IPS-15b (cell line): Measurements from ENCODE around the gene NRDE2.

ENCODE experiments used
- H3K27me3 ChIP-seq: one replicate; pipeline ENCODE4 v1.6.1; 2013; ENCODE audit warnings: low read length; ENCODE audit not compliant: control insufficient read depth, insufficient read depth
- H3K36me3 ChIP-seq: one replicate; pipeline ENCODE4 v1.6.1; 2013; ENCODE audit warnings: low read length; ENCODE audit not compliant: control insufficient read depth, insufficient read depth
- H3K4me1 ChIP-seq: one replicate; pipeline ENCODE4 v1.6.1; 2013; ENCODE audit warnings: mild to moderate bottlenecking, low read length; ENCODE audit not compliant: control insufficient read depth, insufficient read depth
- H3K4me3 ChIP-seq: one replicate; pipeline ENCODE4 v1.5.1; 2013; ENCODE audit warnings: low read depth, low read length
- H3K9ac ChIP-seq: one replicate; pipeline ENCODE4 v1.6.1; 2013; ENCODE audit warnings: low read depth, mild to moderate bottlenecking, low read length
- H3K9me3 ChIP-seq: one replicate; pipeline ENCODE4 v1.6.1; 2013; ENCODE audit warnings: mild to moderate bottlenecking, low read length; ENCODE audit not compliant: control insufficient read depth, insufficient read depth

NRDE2 gene

GRCh38 chr14:90276646-90277367 is 54.9 kb downstream of the NRDE2 start:
- peak overlapping the region; percentile 60 for H3K9ac ChIP-seq
- no peak overlapping the region for H3K4me3 ChIP-seq
- H3K27me3 ChIP-seq = no peaks in the 10 kb centered on the region
- H3K36me3 ChIP-seq = peaks cover 18% of the 10 kb centered on the region
- H3K9me3 ChIP-seq = no peaks in the 10 kb centered on the region
- no peaks in the 10 kb centered on the region for H3K4me1 ChIP-seq

DNA sequence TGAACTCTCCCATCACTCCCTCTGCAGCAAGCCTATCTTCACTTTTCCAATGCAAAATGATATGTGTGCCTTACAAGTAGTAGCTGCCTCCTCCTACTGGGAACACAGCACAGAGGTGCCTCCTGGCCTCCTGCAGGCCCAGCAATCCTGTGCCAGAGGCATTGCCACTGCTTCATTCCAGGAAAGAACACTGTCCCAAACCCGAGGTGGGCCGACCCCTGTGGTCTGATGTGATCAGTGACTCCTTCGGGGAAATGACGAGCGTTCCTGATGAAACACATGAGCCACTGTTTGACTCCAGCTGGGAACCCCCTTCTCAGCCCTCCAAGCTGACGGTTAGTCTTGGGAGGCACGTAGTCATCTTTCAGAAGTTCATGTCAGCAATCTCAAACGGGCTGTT is 55.9 kb downstream of the NRDE2 start:
- H3K9ac ChIP-seq = no peak overlapping the region
- no peaks in the 10 kb centered on the region for H3K27me3 ChIP-seq
- no peak overlapping the region for H3K4me3 ChIP-seq
- no peaks in the 10 kb centered on the region for H3K9me3 ChIP-seq
- no peaks in the 10 kb centered on the region for H3K4me1 ChIP-seq
- peaks cover 18% of the 10 kb centered on the region for H3K36me3 ChIP-seq

DNA sequence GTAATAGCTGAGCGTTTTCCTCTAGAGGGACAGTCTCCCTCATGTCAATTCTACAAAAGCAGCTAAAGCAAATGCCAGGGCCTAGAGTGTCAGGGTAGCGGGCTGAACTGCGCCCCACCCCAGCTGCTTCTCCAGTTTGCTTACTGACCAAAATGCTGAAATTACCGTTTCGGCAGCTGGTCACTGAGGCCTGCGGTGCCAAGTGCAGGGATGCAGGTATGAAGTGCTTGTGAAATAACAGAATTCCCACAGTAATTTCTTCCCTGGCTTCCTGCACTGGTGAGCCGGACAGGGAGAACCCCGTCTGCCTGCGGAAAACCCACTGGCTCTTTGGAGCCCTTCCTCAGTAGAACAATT is 56.3 kb downstream of the NRDE2 start:
- peaks cover 18% of the 10 kb centered on the region for H3K36me3 ChIP-seq
- no peaks in the 10 kb centered on the region for H3K27me3 ChIP-seq
- H3K4me3 ChIP-seq = no peak overlapping the region
- H3K4me1 ChIP-seq = no peaks in the 10 kb centered on the region
- H3K9ac ChIP-seq = no peak overlapping the region
- H3K9me3 ChIP-seq = no peaks in the 10 kb centered on the region

DNA sequence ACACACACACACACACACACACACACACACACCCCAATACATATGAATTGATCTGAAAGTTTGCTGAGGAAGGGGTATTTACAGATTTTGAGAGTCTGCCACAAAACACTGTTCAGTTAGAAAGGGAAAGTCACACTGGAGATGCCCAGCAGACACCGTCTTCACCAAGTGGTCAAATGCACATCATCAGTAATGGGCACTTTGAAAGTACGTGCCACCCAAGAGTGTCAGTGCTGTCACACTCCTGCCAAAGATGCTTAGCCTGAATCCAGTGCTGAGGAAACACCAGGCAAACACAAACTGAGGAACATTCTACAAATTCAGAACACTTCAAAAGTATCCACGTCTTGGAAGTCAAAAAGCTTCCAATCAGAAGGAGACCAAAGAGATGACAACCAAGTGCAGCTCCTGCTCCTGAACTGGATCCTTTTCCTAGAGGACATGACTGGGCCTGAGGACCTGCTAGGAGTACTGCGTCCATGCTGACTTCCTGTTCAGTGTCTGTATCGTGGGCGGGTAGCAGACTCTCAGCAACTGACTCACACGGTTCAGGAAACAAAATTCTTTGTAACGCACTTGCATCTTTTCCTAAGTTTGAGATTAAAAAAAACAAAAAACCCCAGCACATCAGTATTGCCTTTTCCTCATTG is 56.8 kb downstream of the NRDE2 start:
- H3K9ac ChIP-seq = no peak overlapping the region
- H3K4me3 ChIP-seq = no peak overlapping the region
- H3K36me3 ChIP-seq = peaks cover 18% of the 10 kb centered on the region
- no peaks in the 10 kb centered on the region for H3K4me1 ChIP-seq
- H3K9me3 ChIP-seq = no peaks in the 10 kb centered on the region
- no peaks in the 10 kb centered on the region for H3K27me3 ChIP-seq

DNA sequence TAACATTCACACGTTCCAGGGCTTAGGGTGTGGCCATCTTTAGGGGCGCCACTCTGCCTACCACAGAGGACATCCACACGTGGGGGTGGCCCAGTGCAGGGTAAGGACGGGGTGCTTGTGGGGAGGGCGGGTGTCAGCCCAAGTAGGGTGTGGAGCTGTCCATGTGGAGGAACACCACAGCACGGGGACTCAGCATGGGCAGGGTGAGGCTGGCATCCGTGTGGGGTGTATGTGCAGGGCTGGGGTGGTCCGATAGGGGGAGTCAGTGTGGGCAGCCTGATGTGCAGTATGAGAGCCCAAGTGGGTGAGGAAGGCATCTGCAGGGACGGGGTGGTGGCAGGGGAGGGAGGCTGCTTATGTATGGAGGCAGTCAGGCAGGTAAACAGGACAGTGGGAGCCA is 57.7 kb downstream of the NRDE2 start:
- Histone ChIP-seq H3K27me3 (no peaks in the 10 kb centered on the region), H3K4me1 (no peaks in the 10 kb centered on the region), H3K9me3 (no peaks in the 10 kb centered on the region), H3K4me3 (no peak overlapping the region), H3K9ac (no peak overlapping the region), H3K36me3 (peaks cover 14% of the 10 kb centered on the region)

GRCh38 chr14:90273532-90273931 is 58.2 kb downstream of the NRDE2 start:
- Histone ChIP-seq H3K9ac (no peak overlapping the region), H3K36me3 (peaks cover 14% of the 10 kb centered on the region), H3K27me3 (no peaks in the 10 kb centered on the region), H3K4me3 (no peak overlapping the region), H3K4me1 (no peaks in the 10 kb centered on the region), H3K9me3 (no peaks in the 10 kb centered on the region)

DNA sequence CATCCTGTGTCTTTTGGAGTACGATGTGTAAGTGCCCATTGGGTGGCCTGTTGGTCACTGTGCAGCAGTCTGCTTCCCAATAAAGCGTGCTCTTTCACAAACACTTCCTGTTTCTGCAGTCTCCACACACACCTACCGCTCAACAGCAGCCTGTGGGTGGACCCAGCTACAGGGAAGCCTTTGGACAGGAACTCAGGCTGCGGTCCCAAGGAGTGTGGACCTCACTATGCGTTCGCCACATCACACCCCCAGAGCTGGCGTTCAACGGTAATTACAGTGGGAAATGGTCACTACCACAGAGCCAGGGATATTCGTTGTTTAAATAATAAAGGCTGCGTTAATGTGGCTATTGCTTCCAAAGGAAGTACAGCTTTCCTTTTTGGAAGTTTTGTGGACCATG is 59.2 kb downstream of the NRDE2 start:
- H3K36me3 ChIP-seq = peaks cover 11% of the 10 kb centered on the region
- no peak overlapping the region for H3K4me3 ChIP-seq
- no peaks in the 10 kb centered on the region for H3K9me3 ChIP-seq
- no peaks in the 10 kb centered on the region for H3K27me3 ChIP-seq
- no peak overlapping the region for H3K9ac ChIP-seq
- no peaks in the 10 kb centered on the region for H3K4me1 ChIP-seq

DNA sequence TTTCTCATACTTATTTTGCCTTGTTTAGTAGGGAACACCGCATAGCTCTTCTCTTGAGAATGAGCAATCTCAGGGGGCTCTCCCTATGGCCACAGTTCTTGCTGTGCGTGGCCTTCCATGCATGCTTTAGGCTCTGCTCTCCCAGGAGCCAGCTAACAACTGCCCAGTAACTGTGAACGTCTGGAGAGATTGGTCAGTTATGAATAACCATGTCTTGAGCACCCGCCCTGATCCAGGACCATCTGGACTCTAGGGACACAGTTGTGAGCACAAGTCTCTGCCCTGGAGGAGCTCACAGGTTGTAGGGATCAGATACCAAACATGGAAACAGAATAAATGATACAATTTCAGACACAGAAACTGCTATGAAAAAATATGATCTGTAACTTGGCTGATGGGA is 63.3 kb downstream of the NRDE2 start:
- no peaks in the 10 kb centered on the region for H3K27me3 ChIP-seq
- H3K4me1 ChIP-seq = no peaks in the 10 kb centered on the region
- H3K9ac ChIP-seq = no peak overlapping the region
- H3K9me3 ChIP-seq = no peaks in the 10 kb centered on the region
- peaks cover 27% of the 10 kb centered on the region for H3K36me3 ChIP-seq
- H3K4me3 ChIP-seq = no peak overlapping the region

DNA sequence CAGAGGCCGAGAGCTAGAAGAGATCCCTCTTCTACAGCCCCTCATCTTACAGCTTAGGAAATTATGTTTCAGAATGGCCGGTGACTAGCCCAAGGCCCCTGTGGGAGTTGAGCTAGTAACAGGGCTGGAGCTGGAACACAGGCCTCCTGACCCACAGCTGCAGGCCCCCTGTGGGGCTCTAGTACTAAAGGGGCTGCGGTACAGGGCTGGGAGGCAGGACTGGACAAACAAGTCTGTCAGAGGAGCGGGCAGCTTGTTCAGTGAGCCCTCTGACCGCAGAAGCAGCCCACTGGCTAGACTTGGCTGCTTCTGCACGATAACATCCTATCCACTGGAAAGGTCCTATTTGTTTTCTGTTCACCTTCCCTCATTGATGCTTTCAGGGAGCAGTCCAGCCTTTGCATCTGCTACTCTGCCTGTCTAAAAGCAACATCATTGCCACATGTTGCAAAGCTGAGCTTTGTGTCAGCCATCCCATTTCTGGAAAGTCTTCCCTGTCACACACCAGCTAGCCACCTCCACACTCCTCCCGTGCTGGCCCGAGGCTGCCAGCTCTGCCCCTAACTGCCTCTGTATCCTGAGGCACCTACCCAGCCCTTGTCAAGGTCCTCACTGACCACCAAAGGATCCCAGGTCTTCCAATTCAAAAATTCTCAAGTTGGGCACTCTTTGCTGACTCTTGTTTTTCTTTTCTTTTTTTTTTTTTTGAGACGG is 65.1 kb downstream of the NRDE2 start:
- no peak overlapping the region for H3K9ac ChIP-seq
- H3K27me3 ChIP-seq = no peaks in the 10 kb centered on the region
- H3K4me1 ChIP-seq = no peaks in the 10 kb centered on the region
- H3K36me3 ChIP-seq = peaks cover 23% of the 10 kb centered on the region
- H3K4me3 ChIP-seq = no peak overlapping the region
- H3K9me3 ChIP-seq = no peaks in the 10 kb centered on the region

DNA sequence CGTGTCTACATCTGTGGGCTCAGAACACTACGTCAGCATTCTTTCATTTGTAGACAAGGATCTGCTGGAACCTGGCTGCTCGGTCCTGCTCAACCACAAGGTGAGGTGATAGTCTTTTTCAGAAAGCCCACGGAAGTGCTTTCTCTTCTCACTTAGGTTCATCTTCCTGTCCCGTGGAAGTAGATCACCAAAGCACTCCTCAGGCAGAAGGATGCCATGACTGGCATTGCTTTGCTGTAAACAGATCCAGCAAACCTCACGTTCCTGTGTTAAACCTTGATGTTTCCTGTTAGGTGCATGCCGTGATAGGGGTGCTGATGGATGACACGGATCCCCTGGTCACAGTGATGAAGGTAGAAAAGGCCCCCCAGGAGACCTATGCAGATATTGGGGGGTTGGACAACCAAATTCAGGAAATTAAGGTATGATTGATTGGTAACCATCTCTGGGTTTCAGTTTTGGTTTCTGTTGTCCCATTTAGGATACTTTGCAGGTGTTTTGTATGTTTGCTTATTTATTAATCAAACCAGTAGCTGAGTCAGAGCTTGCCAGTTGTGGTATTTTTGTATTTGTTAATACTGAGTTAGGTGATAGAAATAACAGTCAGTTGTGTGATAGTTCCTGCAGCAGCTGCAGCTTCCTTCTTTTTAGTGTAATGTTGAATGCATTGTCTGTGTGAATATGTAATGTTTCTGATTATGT is 67.8 kb downstream of the NRDE2 start:
- H3K27me3 ChIP-seq = no peaks in the 10 kb centered on the region
- no peak overlapping the region for H3K4me3 ChIP-seq
- no peaks in the 10 kb centered on the region for H3K4me1 ChIP-seq
- H3K9me3 ChIP-seq = no peaks in the 10 kb centered on the region
- H3K9ac ChIP-seq = no peak overlapping the region
- peaks cover 32% of the 10 kb centered on the region for H3K36me3 ChIP-seq

- peaks cover 9% of the 10 kb centered on the region for H3K36me3 ChIP-seq
- H3K4me3 ChIP-seq = peak within 1 kb of the TSS; percentile 88
- no peaks in the 10 kb centered on the region for H3K4me1 ChIP-seq
- H3K27me3 ChIP-seq = no peaks in the 10 kb centered on the region
- no peaks in the 10 kb centered on the region for H3K9me3 ChIP-seq
- H3K9ac ChIP-seq = peak within 1 kb of the TSS; percentile 89
Measured at GRCh38 chr14:90256354-90257131, 75.2 kb downstream of the NRDE2 start, which contains the start of gene PSMC1. TSS of gene PSMC1 (plus strand) at chr14:90256553. CDS start at chr14:90256598, 45 bp downstream.
